GM19238 (cell line): ENCODE results near the gene EHD4.

ENCODE experiments used
- DNase-seq: peaks from one replicate; pipeline ENCODE4 v3.0.0; 2011; ENCODE audit warnings: low spot score; ENCODE audit not compliant: insufficient read length

Gene EHD4

DNA sequence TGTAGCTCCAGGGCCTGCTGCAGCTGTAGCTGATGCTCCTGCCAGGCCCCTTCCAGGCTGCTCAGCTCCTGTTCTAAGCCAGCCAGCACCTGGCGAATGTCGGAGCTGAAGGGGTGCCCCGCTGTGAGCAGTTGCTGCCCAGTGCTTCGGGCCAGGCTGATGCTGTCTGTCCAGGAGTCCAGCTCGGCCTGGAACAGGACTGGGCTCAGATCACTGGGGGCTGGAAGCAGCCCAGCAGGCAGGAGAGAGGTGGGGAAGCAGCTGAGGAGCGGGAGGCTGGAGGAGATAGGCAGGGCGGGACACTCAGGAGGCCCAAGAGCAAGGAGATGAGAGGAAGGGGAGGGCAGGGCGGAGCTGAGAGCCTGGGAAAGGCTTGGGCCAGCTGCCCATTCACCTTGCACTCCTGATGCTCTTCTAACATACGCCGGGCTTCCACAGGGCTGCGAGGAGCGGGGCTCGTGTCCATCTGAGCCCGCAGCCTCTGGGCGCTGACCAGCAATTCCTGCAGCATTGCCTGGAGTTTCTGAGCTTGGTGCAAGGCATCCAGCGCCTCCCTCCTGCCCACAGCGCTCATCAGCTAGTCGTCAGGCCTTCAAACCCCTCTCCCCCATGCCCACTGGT is 110.5 kb downstream of the EHD4 start:
- DNase-seq = no peak

DNA sequence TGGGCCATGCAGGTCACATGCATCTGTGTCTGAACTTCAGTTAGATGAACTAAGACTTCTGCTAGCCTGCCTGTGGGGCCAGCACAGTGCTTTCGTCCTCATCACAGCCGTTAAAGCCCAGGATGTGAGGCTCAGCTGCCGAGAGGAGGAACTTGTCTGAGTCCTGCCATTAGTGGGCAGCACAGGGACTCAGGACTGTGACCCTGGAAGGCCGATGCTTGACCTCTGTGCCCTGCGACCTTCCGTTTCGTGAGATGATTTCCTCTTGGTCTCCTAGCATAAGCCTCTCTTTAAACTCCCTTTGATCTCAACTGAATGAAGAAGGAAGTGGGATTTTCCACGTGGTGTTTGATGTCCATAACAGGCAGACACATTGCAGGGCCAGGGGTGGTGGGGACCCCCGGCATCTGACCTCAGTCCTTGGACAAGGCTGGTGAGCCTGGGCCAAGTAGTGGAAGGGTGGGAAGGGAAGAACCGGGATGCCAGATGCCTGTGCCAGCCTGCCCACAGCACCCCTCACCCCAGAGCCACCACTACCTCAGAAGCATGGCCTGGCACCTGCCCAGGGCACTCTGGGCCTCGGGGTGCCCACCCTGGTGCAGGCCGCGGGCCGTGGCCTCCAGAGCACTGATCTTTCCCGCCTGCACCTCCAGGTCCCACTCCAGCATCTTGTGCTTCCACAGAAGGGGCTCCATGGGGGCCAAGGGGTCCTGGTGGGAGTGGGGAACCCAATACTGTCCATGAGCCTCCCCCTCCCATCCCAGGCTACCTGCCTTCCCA is 112.1 kb downstream of the EHD4 start:
- no peak for DNase-seq

DNA sequence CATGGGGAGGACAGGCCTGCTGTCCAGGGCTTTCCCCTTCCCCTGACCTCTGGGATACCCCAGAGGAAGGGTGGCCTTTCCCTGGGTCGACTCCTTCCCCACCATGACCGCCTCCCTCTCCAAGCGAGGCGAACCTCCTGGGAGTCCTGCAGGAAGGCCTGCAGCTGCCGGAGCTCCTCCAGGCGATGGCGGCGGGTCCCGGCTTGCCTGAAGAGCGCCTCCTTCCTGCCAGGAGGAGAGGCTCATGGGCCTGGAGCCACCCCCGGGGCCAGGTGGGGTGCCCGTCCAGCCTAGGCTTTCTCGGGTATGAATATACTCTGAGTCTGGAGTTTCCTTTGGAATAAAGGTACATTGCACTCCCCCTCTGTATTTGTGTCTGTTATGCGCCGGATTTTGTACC is 113.6 kb downstream of the EHD4 start:
- no peak for DNase-seq

DNA sequence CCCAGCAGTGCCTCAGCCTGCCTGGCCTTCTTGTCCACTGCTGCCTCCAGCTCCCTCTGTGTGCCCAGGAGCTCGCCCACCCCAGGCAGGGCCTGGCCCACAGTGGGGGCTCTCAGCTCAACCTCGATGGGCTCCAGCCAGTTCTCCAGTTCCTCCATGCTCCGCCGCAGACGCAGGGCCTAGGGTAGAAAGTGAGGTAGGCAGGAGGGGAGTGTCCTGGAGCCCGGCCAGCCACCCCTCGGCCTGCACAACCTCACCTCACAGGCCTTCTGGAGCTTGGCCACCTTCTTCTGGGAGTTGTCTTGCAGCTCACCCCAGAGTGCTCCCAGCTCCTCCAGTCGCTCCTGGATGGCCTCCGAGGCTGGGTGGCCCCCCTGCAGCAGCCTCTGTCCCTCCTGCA is 115.0 kb downstream of the EHD4 start:
- DNase-seq = no peak

DNA sequence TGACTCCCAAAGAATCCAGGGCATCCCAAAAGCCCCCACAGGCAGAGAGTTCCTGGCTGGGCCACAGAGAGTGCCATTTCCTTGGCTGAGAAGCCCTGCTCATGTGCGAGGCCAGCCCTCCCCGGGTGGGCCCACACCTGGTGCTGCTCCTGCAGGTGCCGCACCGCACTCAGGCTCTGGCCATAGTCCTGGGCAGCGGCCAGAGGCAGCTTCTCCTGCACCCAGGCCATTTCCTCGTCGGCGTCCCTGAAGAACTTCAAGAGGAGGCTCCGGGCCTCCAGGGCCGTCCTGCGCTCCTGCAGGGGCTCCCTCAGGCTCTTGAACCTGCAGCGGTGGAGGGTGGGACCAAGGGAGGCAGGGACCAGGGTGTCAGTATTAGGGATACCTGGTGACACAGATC is 115.6 kb downstream of the EHD4 start:
- no peak for DNase-seq

DNA sequence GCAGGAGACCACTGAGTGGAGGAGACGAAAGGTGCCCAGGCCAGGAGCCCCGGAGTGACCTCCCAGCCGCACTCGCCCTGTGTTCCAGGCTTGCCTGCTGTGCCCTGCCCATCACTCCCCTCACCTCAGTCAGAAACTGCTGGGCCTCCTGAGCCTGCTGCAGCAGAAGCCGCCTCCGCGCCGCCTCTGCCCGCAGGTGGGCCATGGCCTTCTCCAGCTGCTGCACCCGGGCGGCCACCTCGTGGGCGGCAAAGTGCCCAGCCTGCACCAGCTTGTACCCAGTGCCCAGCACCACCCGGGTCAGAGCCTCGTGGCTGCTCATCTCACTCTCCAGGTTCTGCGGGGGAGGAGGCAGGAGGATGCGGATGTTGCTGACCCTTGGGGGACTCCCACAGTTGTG is 116.1 kb downstream of the EHD4 start:
- DNase-seq = no peak

DNA sequence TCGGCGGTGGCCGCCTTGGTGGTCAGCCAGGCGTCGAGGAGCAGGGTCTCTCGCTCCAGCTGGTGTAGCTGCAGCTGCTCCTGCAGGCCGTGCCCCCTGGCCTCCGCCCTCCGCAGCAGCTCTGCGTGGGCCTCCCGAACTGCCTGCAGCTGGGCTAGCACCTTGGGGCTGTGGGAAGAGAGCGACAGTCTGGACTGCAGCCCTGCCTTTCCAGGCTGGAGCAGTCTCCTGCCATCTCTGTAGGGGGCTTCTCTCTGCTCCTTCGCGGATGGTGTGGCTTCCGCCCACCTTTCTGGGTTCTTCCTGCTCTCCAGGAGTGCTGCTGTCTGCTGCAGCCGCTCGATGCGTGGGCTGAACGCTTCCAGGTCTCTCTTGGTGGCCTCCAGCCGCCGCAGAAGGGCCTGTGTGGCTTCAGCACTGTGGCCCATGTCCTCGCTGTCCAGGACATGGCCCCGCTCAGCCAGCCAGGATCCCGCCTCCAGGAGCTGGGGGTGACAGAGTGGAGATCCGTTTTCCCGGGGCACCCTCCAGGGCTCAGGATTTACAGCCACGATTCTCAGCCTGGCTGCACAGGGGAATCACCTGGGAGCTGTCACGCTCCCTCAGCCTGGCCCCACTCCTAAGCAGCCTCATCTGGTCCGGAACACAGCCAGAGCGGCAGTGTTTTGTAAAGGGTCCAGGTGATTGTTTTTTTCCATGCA is 116.9 kb downstream of the EHD4 start:
- DNase-seq = no peak

DNA sequence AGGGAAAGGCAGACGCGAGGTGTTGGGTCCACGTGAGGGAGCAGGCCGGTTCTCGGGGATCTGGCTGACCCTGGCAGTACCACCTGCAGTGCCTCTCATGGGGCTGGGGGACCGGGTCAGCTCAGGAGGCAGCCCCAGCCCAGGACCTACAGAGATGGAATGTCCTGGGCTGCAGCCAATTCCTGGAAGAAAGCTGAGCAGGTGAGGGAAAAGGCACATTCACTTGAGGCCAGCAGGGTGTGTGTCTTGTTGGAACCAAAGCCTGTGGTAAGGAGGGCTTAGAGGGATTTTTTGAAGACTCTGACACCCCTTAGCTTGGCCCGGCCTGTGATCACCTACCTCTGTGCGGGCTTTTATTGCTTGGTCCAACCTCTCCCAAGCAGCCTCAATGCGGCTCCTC is 117.9 kb downstream of the EHD4 start:
- DNase-seq = no peak

DNA sequence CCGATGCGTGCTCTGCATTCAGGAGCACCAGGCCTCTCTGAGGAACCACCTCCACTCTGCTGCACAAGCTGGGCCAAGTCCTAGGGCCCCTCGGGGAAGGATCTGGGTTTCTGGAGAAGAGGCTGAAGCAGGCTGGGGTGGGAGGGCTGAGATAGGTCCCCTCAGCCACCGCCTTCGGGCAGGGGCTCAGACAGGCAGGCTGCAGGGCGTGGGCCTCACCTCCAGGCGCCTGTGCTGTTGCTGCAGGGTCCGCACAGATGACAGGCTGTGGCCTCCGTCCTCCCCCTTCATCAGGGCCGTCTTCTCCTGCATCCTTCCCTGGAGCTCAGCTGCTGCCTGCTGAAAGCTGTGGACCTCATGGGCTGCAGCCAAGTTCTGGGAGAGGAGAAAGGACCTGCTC is 118.5 kb downstream of the EHD4 start:
- DNase-seq = no peak

DNA sequence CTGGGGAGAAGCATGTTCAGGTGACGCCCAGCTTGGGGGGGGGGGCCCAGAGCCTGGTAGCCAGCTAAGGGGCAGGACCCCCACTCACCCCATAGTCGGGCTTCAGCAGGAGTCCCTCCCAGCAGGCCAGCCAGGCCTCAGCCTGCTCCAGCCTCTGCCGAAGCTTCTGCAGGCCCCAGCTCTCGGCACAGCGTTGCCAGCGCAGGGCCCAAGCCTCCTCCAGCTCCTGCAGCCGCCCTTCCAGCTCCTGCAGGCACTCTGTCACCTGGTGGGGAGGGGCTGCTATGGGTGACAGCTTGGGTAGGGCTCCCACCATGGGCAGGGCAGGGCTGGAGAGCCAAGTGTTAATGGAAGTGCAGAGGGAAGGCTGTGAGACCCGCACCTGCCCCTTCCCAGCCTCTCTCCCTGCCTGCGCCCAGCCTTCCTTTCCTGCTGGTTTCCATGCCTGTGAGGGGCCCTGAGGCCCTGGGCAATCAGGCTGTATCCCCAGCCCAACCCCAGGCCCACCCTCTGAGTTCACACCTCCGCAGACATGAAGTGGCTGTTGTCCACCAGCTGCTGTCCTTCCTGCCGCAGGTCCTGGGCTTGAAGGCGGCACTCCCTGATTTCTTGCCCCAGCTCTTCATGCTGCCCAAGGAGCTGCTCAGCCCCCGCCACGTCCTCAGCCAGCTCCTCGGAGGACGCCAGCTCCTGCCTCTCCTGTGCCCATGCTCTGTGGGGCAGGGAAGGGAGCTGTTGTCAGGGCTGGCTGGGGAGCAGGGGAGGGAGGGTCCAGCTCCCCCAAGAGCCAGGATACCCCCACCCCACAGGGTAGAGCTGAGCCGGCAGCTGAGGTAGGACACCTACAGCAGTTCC is 119.4 kb downstream of the EHD4 start:
- DNase-seq = no peak

DNA sequence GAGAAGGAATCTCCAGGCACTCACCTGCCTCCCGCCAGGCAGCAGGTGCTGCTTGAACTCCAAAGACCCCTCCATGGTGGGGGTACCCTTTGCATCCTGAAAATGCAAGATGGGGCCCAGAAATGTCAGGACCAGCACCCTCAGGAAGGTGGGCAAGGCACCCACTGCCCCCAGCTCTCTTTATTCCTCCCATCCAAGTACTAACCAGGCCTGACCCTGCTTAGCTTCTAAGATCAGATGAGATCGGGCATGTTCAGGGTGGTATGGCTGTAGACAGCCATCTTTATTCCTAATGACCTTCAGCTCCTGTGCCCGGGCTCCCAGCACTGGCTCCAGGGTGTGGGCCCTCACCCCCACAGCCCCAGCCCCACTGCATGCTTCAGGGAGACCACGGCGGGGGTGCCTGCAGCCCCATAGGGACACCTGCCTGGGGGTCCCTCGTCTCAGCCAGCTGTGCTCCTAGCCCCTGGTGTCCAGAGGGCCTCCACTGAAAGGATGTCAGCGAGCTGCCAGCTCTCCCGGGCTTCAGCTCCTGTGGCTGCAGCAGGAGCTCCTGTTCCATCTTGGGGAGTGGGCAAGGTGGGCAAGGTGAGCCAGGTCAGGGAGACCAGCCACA is 120.5 kb downstream of the EHD4 start:
- no peak for DNase-seq

DNA sequence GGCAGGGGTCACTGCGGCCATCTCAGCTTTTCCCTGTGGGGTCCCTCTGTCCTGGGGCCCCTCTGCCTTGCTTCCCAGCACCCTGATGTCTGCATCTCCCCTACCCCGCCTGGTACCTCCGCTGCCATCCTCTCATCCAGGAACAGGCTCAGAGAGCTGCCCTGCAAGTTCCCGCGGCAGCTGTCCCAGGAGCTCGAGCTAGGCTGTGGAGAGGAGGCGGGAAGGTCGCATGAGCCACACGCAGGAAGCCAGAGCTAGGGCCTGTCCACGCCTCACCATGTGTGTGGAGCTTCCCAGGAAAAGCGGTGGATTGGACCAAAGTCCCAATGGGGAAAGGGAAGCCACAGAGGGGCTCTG is 121.2 kb downstream of the EHD4 start:
- DNase-seq = no peak

DNA sequence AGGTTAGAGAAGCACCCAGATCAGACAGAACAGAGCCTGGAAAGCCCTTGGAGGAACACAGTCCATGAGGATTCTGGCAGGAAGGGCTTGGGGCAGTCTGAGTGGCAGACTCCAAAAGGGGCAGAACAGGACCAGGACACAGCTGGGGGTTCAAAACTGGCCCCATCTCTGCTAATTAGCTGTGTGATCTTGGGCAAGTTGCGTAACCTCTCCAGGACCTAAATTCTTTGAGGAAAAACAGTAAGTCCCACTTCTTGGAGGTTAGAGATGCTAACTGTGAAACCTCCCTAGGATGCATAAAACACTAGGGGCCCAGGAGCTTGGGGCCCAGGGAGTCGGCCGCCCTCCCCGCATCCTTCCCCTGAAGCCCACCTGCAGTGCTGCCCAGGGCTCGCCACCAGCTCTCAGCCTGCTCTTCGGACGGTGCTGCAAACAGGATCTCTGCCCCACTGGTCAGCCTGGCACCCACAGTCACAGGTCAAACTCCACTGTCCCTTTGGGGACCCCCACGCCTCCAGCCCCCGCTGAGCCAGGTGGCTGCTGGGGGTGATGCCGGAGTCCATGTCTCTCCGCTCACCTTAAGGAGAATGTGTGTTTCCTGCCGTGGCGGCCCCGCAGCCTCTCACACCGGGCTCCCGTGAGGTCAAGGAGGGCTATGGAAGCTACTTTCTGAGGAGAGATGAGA is 121.7 kb downstream of the EHD4 start:
- no peak for DNase-seq

DNA sequence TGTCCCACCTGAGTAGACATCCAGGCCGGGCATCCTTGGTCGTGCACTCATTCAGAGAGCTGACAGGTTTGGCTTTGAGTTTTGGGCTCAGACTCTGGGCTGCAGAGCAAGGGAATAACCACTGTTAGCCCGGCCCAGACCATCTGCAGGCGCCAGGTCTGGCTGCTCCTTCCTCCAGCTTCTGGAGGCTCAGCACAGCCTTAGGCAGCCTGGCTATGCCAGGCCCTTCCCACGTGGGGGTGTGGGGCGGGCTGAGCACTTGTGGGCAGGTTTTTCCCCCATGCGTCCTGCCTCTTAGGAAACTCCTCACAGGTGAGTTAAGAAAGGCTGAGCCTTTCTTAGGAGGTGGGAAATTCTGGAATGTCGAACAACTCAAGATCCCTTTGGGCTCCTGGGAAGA is 122.5 kb downstream of the EHD4 start:
- DNase-seq = no peak

DNA sequence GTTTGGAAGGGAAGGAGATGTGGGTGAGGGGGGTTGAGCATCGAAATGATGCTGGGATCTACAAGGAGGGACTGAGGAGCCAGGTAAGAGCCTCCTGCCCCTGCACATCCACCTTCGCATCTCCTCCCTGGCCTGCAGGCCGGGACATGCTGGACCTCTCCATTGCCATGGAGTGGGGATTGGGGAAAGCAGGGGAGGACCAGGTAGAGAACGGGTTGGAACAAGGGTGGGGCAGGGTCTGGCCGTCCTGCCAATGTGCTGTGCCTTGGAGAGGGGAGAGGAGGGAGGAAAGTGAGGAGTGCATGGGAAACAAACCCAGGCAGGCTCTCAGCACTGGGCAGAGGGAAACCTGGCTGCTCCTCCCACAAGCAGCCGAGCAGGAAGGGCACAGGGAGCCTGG is 123.2 kb downstream of the EHD4 start:
- no peak for DNase-seq

DNA sequence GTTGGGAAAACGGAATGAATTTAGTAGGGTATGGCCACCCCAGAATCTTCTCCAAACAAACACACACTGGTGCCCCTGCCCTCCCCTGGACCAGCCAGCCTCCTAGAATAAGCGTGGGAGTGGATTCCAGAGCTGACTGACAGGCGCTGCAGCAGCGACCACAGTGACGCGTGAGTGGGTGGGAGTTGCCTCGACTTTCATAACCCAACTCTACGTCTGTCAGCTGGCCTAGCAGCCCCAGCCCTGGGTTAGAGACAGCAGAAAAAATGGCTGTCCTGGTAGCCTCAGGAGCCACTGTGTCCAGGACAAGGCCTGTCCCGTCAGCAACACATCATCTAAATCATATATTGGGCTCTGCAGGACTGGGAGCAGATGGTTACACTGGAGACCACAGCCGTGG is 123.7 kb downstream of the EHD4 start:
- no peak for DNase-seq

DNA sequence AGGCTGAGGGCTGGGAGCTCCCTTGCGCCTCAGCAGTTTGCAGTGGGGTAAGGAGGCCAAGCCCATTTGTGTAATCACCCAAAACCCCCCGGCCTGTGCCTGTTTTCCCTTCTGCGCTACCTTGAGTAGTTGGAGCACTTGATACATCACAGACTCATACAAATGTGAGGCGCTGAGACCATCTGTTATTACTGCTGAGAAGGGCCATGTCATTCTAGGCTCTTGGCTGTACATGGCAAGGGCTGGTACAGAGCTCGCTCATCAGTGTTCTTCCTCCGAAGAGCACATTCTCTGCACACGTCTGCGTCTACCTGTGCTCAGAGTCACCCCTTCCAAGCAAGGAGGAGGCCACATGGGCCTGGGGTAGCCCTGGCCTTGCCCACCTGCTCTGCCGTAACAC is 124.4 kb downstream of the EHD4 start:
- no peak for DNase-seq

DNA sequence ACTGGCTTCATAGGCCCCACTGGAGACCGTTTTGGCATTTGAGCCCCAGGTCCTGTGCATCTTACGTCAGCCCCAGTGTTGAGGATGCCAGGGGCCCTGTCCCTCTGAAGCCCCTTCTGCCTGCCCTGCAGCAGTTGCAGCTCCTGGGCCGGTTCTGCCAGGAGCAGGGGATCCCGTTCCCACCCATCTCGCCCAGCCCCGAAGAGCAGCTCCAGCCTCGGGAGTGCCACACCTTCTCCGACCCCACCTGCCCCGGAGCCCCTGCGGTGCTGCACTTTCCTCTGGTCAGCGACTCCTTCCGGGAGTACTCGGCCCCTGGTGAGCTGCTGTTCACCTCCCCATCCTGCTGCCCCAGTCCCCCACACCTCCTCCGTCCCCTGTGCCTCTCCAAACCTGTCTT is 125.2 kb downstream of the EHD4 start:
- no peak for DNase-seq
